Central memory CD4-positive, alpha-beta T cell (primary cell): ENCODE measurements around the gene IGSF3.

ENCODE experiments used
- DNase-seq: peaks from one replicate; pipeline ENCODE4 v3.0.0; 2022

Gene IGSF3

DNA sequence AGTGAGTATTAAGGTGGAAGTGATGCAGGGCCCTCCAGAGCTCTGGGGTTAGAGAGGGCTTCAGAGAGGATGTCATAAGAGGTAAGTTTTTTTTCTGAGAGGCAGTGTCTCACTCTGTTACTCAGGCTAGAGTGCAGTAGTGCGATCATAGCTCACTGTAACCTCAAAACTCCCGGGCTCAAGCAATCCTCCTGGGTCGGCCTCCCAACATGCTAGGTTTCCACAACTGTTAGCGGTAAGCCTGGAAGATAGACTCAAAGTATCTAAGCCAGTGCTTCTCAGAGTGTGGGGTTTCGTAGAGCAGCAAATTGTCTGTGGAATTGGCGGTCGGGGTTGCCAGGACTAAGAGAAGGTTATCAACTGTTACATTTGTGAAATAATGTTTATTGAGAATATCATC lies 18.6 kb upstream of the IGSF3 start:
- DNase-seq: no peak

DNA sequence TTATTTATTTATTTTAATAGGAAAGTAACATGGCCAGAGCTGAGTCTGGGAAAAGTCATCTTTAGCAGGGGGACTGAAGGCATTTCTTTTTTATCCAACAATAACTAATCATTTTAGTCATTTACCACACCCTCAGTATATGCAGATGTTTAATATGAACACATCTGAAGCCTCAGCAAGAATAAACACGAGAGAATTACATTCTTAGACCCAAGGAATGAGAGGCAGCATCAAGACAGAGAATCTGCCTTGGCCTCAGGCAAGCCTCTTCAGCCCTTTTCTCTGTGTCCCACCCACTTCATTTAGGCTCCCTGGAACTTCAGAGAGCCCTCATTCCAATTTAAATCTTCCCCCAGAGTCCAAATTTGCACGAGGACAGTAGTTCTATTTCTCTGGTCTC lies 17.0 kb upstream of the IGSF3 start:
- no peak for DNase-seq

DNA sequence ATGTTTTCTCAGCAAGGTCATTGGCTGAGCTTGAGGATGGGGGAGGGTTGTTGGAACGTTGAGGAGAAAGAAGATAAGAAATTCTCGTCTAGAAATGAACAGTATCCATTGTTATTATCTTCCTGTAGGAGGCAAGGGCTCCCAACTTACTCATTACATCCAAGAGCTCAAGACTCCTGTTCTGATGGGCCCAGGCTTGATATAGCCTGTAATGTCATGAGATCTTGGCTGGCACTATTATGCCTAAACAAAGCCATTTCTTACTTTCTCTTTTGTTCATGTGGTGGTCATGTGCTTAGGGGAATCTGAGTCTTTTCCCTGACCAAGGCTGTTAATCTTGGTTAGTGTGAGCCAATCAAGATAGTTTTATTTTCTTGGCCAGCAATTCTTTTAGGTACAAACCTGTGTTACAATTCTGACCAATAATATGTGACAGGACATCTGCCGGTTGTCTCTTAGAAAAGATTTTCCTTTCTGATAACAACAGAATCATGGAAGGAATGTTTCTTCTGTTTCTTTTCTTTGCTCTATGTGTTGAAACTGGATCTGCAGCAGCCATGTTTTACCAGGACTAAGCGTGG lies 15.2 kb upstream of the IGSF3 start:
- DNase-seq: no peak

DNA sequence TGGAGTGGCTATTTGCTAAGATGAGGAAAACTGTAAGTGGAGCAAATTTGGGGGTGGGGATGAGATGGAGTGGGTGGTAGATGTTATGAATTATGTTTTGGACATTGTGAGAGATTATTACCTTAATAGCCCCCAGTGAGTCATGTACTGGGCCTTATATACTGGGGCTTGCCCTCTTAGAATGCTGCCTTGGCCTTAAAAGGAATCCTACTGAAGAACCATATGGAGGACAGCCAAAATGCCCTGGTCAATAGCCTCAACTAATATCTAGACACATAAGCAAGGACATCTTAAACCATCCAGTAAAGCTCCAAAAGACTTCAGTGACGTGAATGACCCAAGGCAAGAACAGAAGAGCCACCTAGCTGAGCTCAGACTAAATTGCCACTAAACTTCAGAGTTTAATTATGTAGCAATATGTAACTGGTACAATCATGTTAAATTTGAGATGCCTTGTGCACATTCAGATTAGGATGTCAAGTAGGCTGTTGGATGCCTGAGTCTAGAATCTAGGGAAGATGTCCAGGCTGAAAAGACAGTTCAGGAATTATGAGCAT lies 13.9 kb upstream of the IGSF3 start:
- no peak for DNase-seq

DNA sequence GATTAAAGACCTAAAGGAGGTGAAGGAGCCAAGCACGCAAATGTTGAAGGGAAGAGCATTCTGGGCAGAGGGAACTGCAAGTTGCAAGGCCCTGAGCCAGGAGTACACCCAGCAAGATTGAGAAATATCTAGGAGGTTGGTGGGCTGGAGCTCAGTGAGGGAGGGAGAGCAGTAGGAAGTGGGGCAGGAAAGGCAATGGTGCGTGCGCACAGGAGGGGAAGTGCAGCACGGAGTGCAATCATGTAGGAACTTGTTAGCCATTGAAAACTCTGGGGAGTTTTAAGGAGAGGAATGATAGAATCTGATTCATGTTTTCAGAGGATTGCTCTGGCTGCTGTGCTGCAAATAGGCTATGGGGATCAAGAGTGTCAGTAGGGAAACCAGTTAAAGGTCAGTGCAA lies 13.2 kb upstream of the IGSF3 start:
- DNase-seq: no peak

DNA sequence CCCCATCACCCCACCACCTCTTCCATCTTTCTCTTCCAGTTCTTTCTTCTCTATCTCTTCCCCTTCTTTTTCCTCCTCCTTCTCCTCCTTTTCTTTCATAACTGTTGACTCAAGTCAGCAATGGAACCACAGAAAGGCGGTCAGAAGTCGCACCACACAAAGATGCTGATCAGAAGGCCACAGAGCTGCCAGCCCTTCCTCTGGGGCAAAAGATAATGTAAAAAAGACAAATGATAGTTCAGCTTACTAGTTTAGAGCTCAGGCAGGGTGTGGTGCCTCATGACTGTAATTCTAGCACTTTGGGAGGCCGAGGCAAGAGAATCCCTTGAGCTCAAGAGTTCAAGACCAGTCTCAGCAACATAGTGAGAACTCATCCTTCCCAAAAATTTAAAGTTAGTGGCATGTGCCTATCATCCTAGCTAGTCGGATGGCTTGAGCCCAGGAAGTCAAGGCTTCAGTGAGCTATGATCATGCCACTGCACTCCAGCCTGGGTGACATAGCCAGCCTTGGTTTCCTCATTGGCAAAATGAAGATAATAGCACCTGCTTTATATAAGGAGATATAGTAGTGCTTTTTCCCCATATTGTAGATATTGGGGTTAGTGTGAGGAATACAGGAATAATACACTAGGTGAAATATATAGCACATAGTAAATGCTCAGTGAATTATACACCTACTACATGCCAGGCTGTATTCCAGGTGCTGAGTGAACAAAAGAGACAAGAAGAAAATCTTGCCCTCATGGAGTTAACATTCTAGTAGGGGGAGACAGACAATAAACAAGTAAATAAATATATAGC lies 12.5 kb upstream of the IGSF3 start:
- no peak for DNase-seq

DNA sequence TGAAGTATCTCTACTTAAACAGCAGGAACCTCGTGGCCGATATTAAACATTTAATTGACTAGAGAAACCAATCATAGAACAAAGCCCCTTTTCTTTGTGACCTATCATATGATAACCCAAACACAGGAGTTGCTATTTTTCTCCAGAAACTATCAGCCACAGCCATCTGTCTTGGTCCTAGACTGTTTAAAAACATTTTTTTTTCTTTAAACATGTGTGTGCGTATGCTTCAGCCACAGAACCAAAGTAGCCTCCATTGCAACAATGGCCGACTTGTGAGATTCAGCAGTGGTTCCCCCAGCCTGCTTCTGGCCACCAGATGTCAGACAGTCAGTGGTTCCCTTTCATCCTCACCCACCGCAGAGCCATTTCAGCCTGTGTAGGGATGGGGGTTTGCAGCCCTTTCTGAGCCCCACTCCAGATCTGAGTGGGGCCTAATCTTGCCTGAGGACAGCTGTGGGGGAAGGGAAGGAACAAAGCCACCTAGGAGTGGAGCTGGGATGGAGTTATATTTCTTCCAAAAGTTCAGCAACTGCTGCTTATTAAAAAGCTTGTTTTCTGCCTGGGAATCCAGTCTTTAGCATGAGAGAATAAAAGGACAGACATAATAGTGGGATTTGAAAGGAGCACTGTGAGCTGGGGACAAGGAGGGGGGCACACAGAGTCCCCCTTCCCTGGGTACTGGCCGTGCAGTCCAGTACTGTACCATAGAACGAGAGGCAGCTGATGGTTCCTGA lies 11.7 kb upstream of the IGSF3 start:
- DNase-seq: no peak

DNA sequence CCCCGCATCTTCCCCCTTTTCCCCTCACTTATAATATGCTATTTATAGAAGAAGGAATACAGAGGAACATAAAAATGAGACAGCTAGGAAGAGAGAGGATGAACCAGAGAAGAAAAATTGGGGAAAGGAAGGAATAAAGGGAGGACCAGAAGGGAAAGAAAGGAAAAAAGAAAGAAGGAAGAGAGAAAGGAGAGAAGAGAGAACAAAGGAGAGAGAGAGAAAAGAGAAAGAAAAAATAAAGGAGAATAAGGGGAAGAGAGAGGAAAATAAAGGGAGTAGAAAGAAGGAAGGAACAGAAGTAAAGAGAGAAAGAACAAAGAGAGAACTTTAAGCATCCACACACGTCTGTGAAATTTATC lies 11.2 kb upstream of the IGSF3 start:
- no peak for DNase-seq

DNA sequence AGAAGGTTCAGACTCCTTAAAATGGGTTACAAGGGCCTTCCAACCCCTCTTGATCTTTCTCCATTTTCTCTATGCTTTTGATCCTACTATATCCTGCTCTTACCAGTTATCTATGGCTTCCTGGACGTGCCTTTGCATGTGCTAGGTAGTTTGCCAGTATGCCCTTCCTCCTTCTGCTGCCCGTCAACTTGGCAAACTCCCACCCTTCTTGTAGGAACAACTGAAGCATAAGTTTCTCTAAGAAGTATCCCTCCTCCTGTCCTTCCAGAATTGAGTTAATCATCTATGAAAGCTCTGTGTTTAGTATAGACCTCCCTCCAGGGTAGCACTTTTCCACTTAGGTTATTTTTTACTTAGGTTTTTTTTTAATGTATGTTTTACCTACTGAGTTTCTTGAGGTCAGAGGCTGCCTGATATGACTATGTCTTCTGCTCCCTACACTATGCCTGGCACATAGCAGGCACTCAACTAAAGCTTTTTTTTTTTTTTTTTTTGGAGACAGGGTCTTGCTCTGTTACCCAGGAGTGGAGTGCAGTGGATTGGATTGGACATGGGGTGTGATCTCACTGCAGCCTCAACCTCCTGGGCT lies 10.0 kb upstream of the IGSF3 start:
- DNase-seq: no peak

DNA sequence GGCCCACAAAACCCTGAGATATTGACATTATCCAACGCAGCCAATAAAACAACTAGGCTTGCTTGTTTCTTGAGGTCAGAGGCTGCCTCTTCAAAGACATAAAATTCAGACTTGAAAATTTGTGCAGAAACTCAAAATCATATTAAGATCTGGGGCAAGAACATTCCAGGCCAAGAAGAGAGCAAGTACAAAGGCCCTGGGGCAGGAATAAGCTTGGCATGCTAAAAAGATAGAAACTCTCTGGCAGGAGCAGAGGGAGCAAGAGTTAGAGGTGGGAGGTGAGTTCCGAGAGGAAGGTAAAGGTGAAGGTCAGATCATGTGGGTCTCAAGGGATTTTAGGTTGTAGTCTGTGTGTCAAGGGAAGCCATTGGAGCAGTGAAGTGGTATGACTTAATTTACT lies 8.8 kb upstream of the IGSF3 start:
- no peak for DNase-seq

DNA sequence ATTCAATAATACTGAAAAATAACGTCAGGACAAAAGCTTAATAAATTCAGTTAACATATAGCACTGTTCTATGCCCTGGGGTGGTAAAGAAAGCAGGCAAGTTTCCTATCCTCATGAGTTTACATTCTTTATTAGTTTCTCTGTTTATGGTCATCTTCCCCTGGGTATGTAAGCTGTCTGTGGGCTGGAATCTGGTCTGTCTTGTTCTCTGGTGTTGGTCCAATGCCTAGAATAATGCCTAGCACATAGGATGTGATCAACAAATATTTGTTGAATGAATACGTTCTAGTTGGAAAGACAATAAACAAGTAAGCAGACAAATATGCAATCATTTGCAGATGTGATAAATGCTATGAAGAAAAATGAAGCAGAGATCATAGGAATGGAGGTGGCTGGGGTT lies 7.2 kb upstream of the IGSF3 start:
- no peak for DNase-seq

DNA sequence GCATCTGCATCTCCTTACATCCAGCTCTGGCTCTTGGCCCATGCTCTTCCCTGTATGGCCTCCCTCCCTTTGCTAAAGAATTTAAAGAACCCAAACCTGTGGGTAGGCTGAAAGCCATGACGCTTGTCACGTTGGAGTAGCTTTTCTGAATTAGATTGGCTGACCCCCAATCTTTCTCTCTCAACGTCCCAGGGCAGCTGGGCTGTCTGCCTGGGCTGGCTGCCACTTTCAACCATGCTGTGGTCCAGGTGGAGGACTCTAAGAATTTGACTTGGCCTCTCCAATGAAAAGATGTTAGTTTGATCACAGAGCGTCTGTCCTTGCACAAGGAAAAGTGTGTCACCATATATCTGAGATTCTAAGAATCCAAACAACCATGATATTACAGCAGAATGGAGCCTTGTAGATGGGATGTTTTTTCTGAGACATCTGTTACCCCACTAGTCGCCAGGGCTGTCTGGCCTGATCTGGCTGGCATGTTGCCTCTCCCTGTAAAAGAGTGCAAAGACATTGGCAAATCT lies 6.5 kb upstream of the IGSF3 start:
- no peak for DNase-seq

DNA sequence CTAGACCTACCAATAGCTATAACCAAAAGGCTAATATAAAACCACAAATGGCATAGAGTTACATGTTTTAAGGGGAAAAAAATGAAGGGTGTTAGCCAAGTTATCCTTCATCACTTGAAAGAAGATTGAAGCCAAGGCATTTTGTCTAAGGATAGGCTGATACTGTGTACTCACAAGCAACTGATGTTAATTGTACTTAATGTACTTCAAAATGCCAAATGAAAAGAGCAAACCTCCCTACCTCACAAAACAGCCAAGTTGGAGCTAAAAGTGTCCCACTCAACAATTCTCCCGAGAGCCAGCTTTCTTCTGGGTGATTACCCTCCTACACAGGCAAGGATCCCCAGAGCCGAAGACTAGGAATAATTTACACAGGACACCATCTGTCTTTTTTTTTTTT lies 4.4 kb upstream of the IGSF3 start:
- DNase-seq: no peak

DNA sequence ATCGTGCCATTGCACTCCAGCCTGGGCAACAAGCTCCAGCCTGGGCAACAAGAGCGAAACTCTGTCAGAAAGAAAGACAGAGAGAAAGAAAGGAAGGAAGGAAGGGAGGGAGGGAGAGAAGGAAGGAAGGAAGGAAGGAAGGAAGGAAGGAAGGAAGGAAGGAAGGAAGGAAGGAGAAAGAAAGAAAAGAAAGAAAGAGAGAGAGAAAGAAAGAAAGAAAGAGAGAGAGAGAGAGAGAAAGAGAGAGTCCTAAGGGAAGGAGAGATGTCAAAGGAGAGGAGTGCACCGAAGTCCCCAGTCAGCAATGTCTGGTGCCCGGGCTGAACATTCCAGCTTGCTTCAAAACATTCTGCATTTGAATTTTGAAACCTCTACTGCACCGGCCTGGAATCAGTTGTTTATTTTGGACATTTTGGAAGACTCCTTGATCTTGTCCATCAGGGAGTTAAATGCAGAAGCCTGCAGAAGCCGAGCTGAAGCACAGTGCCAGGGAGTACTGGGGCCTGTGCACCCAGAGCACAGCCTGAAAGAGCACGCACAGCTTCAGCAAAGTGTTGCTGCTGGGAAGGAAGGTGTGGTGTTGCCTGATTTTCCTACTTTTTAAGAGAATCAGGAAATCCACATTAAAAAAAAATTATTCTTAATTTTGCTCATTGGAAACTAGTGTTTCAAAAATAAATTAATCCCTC lies 3.7 kb upstream of the IGSF3 start:
- no peak for DNase-seq

DNA sequence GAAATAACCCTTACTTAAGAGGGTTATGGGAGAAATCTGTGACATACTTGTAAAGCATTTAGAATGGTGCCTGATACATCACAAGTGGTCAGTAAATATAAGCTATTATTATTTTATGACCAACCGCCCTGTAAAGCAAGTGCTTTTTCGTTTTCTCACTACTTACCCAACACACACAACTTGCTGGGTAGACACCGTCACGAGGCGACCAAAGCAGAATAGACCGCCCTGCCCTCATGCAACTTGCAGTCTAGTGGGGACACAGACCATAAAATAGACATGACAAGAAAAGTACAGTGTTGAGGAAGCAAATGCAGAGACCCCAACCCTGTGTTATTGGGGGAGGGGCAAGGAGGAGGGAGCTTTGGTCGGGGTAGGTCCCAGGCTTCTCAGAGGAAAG lies 744 bp upstream of the IGSF3 start:
- no peak for DNase-seq

DNA sequence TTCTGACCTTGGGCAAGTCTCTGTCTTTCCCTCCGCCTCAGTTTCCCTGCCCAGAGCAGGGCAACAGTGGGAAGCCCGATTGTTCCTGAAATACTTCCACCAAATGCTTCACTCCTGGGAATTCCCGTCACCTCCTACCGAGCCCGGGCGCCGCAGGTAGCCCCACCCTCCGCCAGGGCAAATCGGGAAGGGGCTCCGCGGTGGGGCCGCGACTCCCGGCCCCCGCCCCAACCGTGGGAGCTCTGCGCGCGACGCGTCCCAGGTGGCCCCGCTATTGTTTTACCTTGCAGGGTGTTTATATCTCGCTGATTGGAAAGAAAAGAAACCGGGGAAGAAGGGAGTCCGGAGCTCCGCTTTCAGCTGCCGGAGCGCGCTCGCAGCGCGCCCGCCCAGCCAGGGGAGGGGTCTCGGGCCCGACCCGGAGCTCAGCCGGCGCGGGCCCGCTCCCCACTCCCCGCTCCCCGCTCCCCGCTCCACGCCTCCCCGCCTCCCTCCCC lies 407 bp downstream of the IGSF3 start:
- DNase-seq: no peak

DNA sequence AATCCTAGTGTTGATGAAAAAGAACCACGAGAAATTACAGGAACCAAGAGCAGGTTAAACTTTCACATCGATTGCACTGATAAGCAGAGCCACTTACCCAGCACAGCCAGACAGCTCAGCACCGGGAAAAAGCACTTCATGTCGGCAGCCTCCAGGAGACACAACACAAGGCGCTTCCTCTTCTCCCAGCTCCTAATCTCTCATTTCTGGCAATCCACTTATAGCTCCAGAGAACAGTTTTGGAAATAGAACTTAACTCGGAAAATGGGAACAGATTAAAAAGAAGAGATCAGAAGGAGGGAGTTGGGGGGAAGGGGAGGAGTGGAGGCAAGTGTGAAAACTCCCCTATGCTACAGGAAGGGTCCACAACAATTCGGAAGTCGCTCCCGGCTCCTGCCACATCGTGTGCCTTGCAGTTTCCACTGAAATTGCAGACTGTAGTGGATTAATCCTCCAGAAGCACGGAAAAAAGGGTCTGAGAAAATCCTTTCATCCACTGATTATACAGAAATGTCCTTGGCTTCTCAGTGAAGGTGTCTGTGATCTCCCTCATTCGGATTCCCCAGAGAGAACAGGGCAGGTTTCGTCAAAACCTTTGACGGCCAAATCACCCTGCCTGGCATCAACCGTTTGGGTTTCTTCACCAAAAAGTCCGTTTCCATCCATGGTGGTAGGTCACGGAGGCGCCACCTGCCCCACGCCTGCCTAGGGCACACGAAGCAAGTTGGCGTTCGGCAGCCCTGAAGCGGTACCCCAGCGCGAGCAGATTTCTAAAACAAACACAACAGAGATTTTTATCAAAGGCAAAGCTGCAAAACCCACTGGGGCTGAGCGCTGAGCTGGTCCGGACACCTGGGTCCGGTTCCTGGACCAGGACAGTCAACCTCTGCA lies 1.1 kb downstream of the IGSF3 start:
- DNase-seq: no peak

DNA sequence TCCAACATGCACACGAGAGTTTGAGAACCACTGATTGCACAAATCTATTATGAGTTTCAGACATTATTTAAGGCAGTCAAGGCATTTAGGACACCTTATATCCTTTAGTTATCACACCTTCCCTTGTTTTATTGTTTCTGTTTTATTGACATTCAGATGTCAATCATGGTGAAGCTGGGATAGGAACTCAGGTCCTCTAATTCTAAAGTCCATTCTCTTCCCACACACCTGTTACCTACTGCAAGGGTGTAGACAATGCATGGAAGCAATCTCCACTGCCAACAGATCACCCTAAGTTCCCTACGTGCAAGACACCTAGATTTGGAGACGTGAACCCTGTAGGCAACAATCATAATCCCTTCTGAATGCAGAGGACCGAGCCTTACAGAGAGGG lies 2.6 kb downstream of the IGSF3 start:
- DNase-seq: no peak

DNA sequence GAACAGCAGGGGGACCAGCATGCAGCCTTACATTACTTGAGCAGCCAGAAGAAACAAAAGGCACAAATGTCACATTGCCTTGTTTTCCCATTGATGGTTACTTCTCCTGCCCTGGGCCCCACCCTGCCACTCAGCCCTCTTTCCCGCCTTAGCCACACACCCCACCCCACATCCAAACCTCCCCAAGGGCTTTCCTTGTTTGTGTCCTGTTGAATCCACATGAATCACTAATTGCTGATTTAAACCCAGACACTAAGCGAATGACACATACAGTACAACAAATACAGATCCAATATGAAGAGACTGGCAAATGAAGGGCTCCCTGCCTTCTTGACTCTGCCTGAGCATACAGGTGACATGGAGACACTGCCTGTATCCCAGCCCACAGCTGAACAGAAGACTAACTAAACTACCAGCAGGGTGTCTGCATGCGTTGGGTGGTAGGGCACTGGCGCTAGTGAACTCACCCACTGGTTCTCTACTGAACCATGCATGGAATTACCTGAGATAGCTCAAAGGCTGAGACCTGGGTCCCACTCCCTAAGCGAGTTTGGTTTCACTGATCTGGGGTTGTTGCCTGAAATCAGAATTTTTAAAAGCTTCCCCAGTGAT lies 3.1 kb downstream of the IGSF3 start:
- no peak for DNase-seq

DNA sequence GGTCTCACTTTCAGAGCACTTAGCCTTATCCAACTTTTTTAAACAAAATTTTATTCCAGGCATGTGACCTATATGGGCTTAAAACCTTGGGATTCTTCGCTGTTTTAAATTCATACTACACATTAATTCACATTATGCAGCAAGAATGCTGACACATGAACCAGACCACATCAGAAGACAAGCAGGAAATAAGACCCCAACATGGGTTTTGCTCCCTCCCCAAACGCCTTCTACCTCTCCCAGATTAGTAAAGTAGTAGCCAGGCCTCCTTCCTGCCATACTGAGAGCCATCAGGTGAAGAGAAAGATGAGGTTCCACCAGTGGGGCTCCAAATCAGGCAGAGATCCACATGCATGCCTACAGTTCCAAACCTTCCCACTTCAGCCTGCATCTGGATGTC lies 3.7 kb downstream of the IGSF3 start:
- no peak for DNase-seq

DNA sequence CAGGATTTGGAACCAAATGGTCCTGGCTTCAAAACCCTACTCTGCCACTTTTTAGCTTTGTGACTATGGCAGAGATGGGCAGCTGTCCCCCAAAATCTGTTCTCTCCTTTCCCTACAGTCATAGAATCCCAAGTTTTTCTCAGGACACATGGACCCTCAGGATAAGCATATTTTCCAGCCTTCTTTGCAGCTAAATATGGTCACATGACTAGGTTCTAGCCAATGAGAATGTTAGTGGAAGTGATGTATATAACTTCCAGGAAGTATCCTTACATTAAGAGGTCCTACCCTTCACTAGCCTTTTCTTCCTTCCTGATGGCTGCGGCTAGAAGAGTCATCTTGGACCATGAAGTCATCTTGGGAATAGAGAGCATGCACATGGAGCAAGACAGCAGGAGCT lies 5.9 kb downstream of the IGSF3 start:
- no peak for DNase-seq
